Mesendoderm (in vitro differentiated cells): Measurements from ENCODE around the gene CDH23.

Source experiments
- DNase-seq: peaks from one replicate; pipeline ENCODE4 v3.0.0; 2013
- H2AK5ac ChIP-seq: 2 replicates; pipeline ENCODE4 v1.6.1; 2013; ENCODE audit warnings: low read length, inconsistent platforms
- H2BK120ac ChIP-seq: 2 replicates; pipeline ENCODE4 v1.6.1; 2013; ENCODE audit warnings: low read depth, mild to moderate bottlenecking, low read length, moderate library complexity, mixed read lengths
- H2BK15ac ChIP-seq: replicated peaks from 2 replicates; pipeline ENCODE4 v1.6.1; 2013; ENCODE audit warnings: low read depth, mild to moderate bottlenecking, moderate library complexity
- H2BK5ac ChIP-seq: 2 replicates; pipeline ENCODE4 v1.6.1; 2013; ENCODE audit warnings: low read length, inconsistent platforms
- H3K18ac ChIP-seq: 2 replicates; pipeline ENCODE4 v1.6.1; 2013; ENCODE audit warnings: mild to moderate bottlenecking, low read length, mixed read lengths
- H3K23ac ChIP-seq: one replicate; pipeline ENCODE4 v1.6.1; 2013; ENCODE audit warnings: low read length
- H3K27ac ChIP-seq: 2 replicates; pipeline ENCODE4 v1.5.1; 2013; ENCODE audit warnings: low read depth, mild to moderate bottlenecking, inconsistent platforms, low read length, moderate library complexity
- H3K27me3 ChIP-seq: 2 replicates; pipeline ENCODE4 v1.6.1; 2013; ENCODE audit warnings: low read length, control low read depth, mild to moderate bottlenecking, inconsistent platforms; ENCODE audit not compliant: insufficient read depth, poor library complexity
- H3K36me3 ChIP-seq: 2 replicates; pipeline ENCODE4 v1.6.1; 2013; ENCODE audit warnings: low read length, inconsistent platforms; ENCODE audit not compliant: control insufficient read depth, insufficient read depth
- H3K4ac ChIP-seq: one replicate; pipeline ENCODE4 v1.6.1; 2013; ENCODE audit warnings: low read depth, mild to moderate bottlenecking, low read length, moderate library complexity
- H3K4me1 ChIP-seq: 2 replicates; pipeline ENCODE4 v1.6.1; 2013; ENCODE audit warnings: low read depth, low read length, inconsistent platforms; ENCODE audit not compliant: control insufficient read depth
- H3K4me2 ChIP-seq: 2 replicates; pipeline ENCODE4 v1.6.1; 2013; ENCODE audit warnings: low read length
- H3K4me3 ChIP-seq: 2 replicates; pipeline ENCODE4 v1.5.1; 2013; ENCODE audit warnings: mild to moderate bottlenecking, low read length
- H3K56ac ChIP-seq: one replicate; pipeline ENCODE4 v1.6.1; 2013; ENCODE audit warnings: low read length
- H3K79me1 ChIP-seq: 2 replicates; pipeline ENCODE4 v1.6.1; 2013; ENCODE audit warnings: low read length, inconsistent platforms
- H3K79me2 ChIP-seq: 2 replicates; pipeline ENCODE4 v1.6.1; 2013; ENCODE audit warnings: mild to moderate bottlenecking, low read length; ENCODE audit not compliant: control insufficient read depth, insufficient read depth
- H3K9ac ChIP-seq: 2 replicates; pipeline ENCODE4 v1.6.1; 2013; ENCODE audit warnings: low read length, inconsistent platforms
- H4K5ac ChIP-seq: one replicate; pipeline ENCODE4 v1.6.1; 2013; ENCODE audit warnings: low read length
- H4K8ac ChIP-seq: one replicate; pipeline ENCODE4 v1.6.1; 2013; ENCODE audit warnings: low read depth, mild to moderate bottlenecking, control low read depth, low read length, moderate library complexity
- WGBS: extraction: QIAGEN DNeasy Blood & Tissue Kit; methylation state at CpG from one replicate; pipeline ENCODE4 v1.1.7; 2013; ENCODE audit warnings: low lambda C conversion rate, missing lambda C conversion rate; ENCODE audit not compliant: insufficient coverage; ENCODE audit errors: extremely low coverage; 5-methylcytosine and 5-hydroxymethylcytosine counted together

CDH23 gene

DNA sequence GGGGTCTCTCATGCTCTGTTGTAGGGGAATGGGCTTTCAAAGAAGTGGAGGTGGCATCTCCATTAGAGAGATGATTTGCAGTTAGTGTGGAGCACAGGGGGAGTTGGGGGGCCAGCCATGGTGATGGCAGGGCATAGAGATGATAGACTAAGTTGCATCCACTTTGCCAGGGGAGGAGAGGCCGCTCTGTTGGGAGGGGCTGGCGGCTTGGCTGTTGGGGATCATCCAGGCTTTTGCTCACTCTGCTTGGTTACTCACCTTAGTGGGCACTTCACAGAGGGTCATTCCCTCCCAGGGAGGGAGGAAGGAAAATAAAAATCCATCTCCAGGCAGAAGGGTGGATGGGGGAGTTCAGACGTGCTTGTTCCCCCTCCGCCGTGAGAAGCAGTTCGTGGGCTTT lies 31.4 kb upstream of the CDH23 start:
- no peak overlapping the region for H3K56ac ChIP-seq
- no peaks in the 10 kb centered on the region for H3K36me3 ChIP-seq
- H2BK120ac ChIP-seq = no peak overlapping the region
- H3K9ac ChIP-seq = no peak overlapping the region
- no peak overlapping the region for H4K5ac ChIP-seq
- H3K79me2 ChIP-seq = no peaks in the 10 kb centered on the region
- no peak overlapping the region for H2BK5ac ChIP-seq
- no peak overlapping the region for H3K23ac ChIP-seq
- H3K27me3 ChIP-seq = no peaks in the 10 kb centered on the region
- H3K4ac ChIP-seq = no peak overlapping the region
- DNase-seq = no peak
- no peak overlapping the region for H3K4me3 ChIP-seq
- no CpG with 5 or more reads among the region's 6 CpGs for whole genome bisulfite sequencing
- no peaks in the 10 kb centered on the region for H3K4me1 ChIP-seq
- no peaks in the 10 kb centered on the region for H3K79me1 ChIP-seq
- no peak overlapping the region for H2AK5ac ChIP-seq
- no peak overlapping the region for H3K18ac ChIP-seq
- no peak overlapping the region for H3K4me2 ChIP-seq
- no peak overlapping the region for H3K27ac ChIP-seq
- no peak overlapping the region for H4K8ac ChIP-seq
- H2BK15ac ChIP-seq = no peak overlapping the region

DNA sequence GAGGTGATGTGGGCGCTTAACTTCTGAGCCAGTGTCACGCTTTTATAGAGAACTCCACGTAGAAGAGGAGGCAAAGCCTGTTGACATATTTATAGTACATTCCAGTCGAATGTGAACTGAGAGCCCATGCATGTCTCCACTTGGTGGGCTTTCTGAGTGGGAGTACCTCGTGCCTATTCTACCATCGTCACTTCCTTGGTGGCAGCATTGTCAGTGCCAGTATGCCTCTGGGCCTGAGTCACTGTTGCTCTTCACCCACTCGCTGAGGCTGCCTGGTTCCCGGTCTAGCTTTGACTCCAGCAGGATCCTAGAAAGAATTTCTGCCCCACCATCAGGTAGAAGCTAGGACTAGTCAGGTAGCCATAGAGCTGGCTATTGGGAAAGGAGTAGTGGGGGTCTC lies 30.0 kb upstream of the CDH23 start:
- Histone ChIP-seq H2BK15ac (no peak overlapping the region), H3K27me3 (no peaks in the 10 kb centered on the region), H3K18ac (no peak overlapping the region), H2BK5ac (no peak overlapping the region), H3K23ac (no peak overlapping the region), H2BK120ac (no peak overlapping the region), H4K8ac (no peak overlapping the region), H3K4me1 (no peaks in the 10 kb centered on the region), H3K4ac (no peak overlapping the region), H3K27ac (no peak overlapping the region), H3K56ac (no peak overlapping the region), H3K36me3 (no peaks in the 10 kb centered on the region), H3K4me3 (no peak overlapping the region), H3K9ac (no peak overlapping the region), H3K4me2 (no peak overlapping the region), H3K79me1 (no peaks in the 10 kb centered on the region), H4K5ac (no peak overlapping the region), H2AK5ac (no peak overlapping the region), H3K79me2 (no peaks in the 10 kb centered on the region)
- DNase-seq = no peak
- WGBS = no CpG with 5 or more reads among the region's 8 CpGs

DNA sequence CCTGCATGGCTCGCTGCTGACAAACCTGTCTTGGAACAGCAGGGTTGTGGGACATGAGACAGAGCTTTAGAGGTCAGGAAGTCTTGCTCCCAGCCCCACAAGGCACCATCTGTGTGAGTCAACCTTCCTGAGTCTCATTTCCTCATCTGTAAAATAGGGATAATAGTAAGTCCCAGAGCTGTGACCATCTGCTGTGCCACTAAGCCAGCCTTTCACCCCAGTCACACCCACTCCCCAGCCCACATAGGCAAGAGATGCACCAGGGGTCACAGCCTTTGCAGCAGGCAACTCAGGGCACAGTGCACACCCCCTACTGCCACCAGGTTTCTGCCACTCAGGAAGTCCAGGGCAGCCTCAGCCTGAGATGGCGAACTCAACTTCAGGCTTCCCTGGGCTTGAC lies 29.4 kb upstream of the CDH23 start:
- H4K8ac ChIP-seq = no peak overlapping the region
- H2AK5ac ChIP-seq = no peak overlapping the region
- no peak for DNase-seq
- H3K18ac ChIP-seq = no peak overlapping the region
- no peaks in the 10 kb centered on the region for H3K79me2 ChIP-seq
- H3K4me1 ChIP-seq = no peaks in the 10 kb centered on the region
- no peak overlapping the region for H2BK5ac ChIP-seq
- no peak overlapping the region for H3K9ac ChIP-seq
- H2BK120ac ChIP-seq = no peak overlapping the region
- no CpG with 5 or more reads among the region's 2 CpGs for WGBS
- H3K56ac ChIP-seq = no peak overlapping the region
- no peaks in the 10 kb centered on the region for H3K27me3 ChIP-seq
- H3K4me3 ChIP-seq = no peak overlapping the region
- H3K36me3 ChIP-seq = no peaks in the 10 kb centered on the region
- H3K4ac ChIP-seq = no peak overlapping the region
- H3K23ac ChIP-seq = no peak overlapping the region
- H3K27ac ChIP-seq = no peak overlapping the region
- no peak overlapping the region for H2BK15ac ChIP-seq
- no peaks in the 10 kb centered on the region for H3K79me1 ChIP-seq
- no peak overlapping the region for H3K4me2 ChIP-seq
- no peak overlapping the region for H4K5ac ChIP-seq

DNA sequence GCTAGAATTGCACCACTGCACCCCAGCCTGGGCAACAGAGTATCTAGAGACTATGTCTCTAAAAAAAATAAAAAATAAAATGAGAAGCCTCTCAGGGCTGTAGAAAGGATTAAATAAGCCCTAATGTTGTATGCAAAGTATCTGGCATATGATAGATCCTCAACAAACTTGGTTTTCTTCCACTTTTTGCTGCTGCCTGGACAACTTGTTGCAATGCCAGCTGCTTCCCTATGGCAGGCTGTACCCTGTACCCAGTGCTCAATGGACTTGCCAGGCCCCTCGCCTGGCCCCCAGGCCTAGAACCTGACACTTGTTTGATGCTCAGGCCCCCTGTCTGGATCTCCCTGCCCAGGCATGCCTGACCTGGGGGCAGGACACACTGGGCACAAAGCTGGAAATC lies 28.5 kb upstream of the CDH23 start:
- DNase-seq = no peak
- H3K79me2 ChIP-seq = no peaks in the 10 kb centered on the region
- H2AK5ac ChIP-seq = no peak overlapping the region
- no peaks in the 10 kb centered on the region for H3K36me3 ChIP-seq
- H3K4ac ChIP-seq = no peak overlapping the region
- no peak overlapping the region for H4K5ac ChIP-seq
- no peaks in the 10 kb centered on the region for H3K27me3 ChIP-seq
- no peak overlapping the region for H3K27ac ChIP-seq
- no peak overlapping the region for H3K56ac ChIP-seq
- H4K8ac ChIP-seq = no peak overlapping the region
- no peak overlapping the region for H3K9ac ChIP-seq
- H3K4me3 ChIP-seq = no peak overlapping the region
- H2BK5ac ChIP-seq = no peak overlapping the region
- H3K79me1 ChIP-seq = no peaks in the 10 kb centered on the region
- H3K4me2 ChIP-seq = no peak overlapping the region
- H3K4me1 ChIP-seq = peaks cover 2% of the 10 kb centered on the region
- WGBS = no CpG with 5 or more reads among the region's 1 CpG
- H2BK120ac ChIP-seq = no peak overlapping the region
- no peak overlapping the region for H3K18ac ChIP-seq
- H2BK15ac ChIP-seq = no peak overlapping the region
- H3K23ac ChIP-seq = no peak overlapping the region

DNA sequence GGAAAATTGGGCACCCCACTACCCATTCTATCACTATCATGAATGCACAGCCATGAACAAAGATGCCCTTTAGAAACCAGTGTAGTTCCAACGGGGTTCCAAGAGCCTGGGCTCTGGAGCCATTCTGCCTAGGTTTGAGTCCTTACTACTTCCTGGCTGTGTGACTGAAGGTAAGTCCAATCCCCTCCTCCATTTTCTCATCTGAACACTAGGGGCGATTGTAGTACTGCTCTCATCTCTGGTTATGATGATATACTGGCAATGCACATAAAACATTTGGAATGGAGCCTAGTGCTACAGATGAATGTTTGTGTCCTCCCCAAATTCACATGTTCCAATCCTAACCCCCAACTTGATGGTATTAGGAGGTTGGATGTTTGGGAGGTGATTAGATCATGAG lies 28.1 kb upstream of the CDH23 start:
- no peak overlapping the region for H3K4ac ChIP-seq
- no peak overlapping the region for H2BK5ac ChIP-seq
- no peak overlapping the region for H3K4me2 ChIP-seq
- no peak overlapping the region for H4K8ac ChIP-seq
- no peak for DNase-seq
- H3K9ac ChIP-seq = no peak overlapping the region
- H2BK15ac ChIP-seq = no peak overlapping the region
- WGBS = no CpG with 5 or more reads among the region's 2 CpGs
- H3K79me1 ChIP-seq = no peaks in the 10 kb centered on the region
- no peaks in the 10 kb centered on the region for H3K79me2 ChIP-seq
- H4K5ac ChIP-seq = no peak overlapping the region
- no peak overlapping the region for H3K18ac ChIP-seq
- no peaks in the 10 kb centered on the region for H3K27me3 ChIP-seq
- H3K27ac ChIP-seq = no peak overlapping the region
- H3K56ac ChIP-seq = no peak overlapping the region
- no peak overlapping the region for H2AK5ac ChIP-seq
- H3K4me1 ChIP-seq = peaks cover 3% of the 10 kb centered on the region
- no peak overlapping the region for H3K23ac ChIP-seq
- H2BK120ac ChIP-seq = no peak overlapping the region
- H3K36me3 ChIP-seq = no peaks in the 10 kb centered on the region
- no peak overlapping the region for H3K4me3 ChIP-seq

DNA sequence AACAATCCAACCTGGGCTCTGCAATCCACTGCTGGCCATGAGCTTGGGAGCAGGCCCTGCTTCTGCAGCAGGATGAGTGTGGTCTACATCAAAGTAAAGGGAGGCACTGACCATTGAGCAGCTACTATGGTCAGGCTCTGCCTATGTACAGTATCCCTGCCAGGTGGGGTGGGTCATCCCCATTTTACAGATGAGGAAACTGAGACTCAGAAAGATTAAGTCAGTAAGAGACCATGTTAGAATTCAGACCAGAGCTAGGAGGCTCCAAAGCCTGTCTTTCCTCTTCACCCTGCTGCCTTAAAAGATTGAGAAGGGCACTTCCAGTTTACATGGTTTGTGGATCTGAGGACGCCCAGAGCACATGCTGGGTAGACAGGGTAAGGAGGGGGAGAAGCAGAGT lies 27.1 kb upstream of the CDH23 start:
- Histone ChIP-seq H3K27me3 (no peaks in the 10 kb centered on the region), H3K4ac (no peak overlapping the region), H3K9ac (no peak overlapping the region), H4K5ac (no peak overlapping the region), H2BK15ac (no peak overlapping the region), H3K27ac (no peak overlapping the region), H3K56ac (no peak overlapping the region), H3K4me1 (peaks cover 3% of the 10 kb centered on the region), H3K23ac (no peak overlapping the region), H3K4me2 (no peak overlapping the region), H2AK5ac (no peak overlapping the region), H3K4me3 (no peak overlapping the region), H3K79me1 (no peaks in the 10 kb centered on the region), H3K36me3 (no peaks in the 10 kb centered on the region), H3K18ac (no peak overlapping the region), H3K79me2 (no peaks in the 10 kb centered on the region), H4K8ac (no peak overlapping the region), H2BK120ac (no peak overlapping the region), H2BK5ac (no peak overlapping the region)
- no peak for DNase-seq
- no CpG with 5 or more reads among the region's 1 CpG for WGBS
